PC-9 (cell line): Measurements from ENCODE around the gene ATP10B. TPM values are rescaled to one million over a fixed set of nuclear protein-coding genes. Genes with fewer than 3 reads are reported as not detected.

Experiments
- BruUV-seq: library from RNA; stranded (reverse); fragments of 400-500 nt; replicated peaks from 2 replicates; lab custom pipeline; 2021; lab: Mats Ljungman, UMichigan
- CTCF ChIA-PET: fragments of 300-600 bp; sonication (Branson Sonifier 250); formaldehyde crosslinking; loops from one replicate; lab custom pipeline; 2022; ENCODE audit warnings: antibody characterized with exemption; lab: Charles Lee
- POLR2A ChIA-PET: fragments of 300-600 bp; sonication (Branson Sonifier 250); formaldehyde crosslinking; loops from one replicate; lab custom pipeline; 2022; ENCODE audit warnings: antibody characterized with exemption; ENCODE audit not compliant: unreplicated experiment; lab: Charles Lee
- DNase-seq, 2 experiments: peaks; one replicate each; pipeline versions ENCODE4 v3.0.0 to v3.0.0-alpha.2; 2015 to 2022; ENCODE audit warnings: mixed read lengths in 1 of 2
- H2AFZ ChIP-seq: fragments of 200-600 bp; sonication (generic); 2 replicates; pipeline ENCODE4 v1.8.1; 2017; ENCODE audit warnings: antibody characterized with exemption
- H3F3A ChIP-seq: fragments of 200-600 bp; sonication (generic); 2 replicates; pipeline ENCODE4 v1.8.1; 2017; ENCODE audit warnings: antibody characterized with exemption, mild to moderate bottlenecking, low read depth; ENCODE audit not compliant: insufficient read depth
- H3K27ac ChIP-seq: fragments of 200-600 bp; sonication (generic); 2 replicates; pipeline ENCODE4 v1.6.1; 2016; ENCODE audit warnings: mixed run types
- H3K27me3 ChIP-seq: fragments of 200-600 bp; sonication (generic); 2 replicates; pipeline ENCODE4 v1.6.1; 2016; ENCODE audit warnings: low read depth, mixed run types; ENCODE audit not compliant: insufficient read depth
- H3K36me3 ChIP-seq: fragments of 200-600 bp; sonication (generic); 2 replicates; pipeline ENCODE4 v1.6.1; 2016; ENCODE audit warnings: low read depth, mixed run types
- H3K4me1 ChIP-seq: fragments of 200-600 bp; sonication (generic); replicated peaks from 2 replicates; pipeline ENCODE4 v1.6.1; 2016; ENCODE audit warnings: mixed run types; ENCODE audit not compliant: insufficient read depth
- H3K4me2 ChIP-seq: fragments of 200-600 bp; sonication (generic); 2 replicates; pipeline ENCODE4 v1.6.1; 2017; ENCODE audit warnings: mixed run types
- H3K4me3 ChIP-seq: fragments of 200-600 bp; sonication (generic); 2 replicates; pipeline ENCODE4 v1.6.1; 2016; ENCODE audit warnings: mixed run types
- H3K79me2 ChIP-seq: fragments of 200-600 bp; sonication (generic); 2 replicates; pipeline ENCODE4 v1.6.1; 2017; ENCODE audit warnings: low read depth, mixed run types
- H3K9me2 ChIP-seq: fragments of 200-600 bp; sonication (generic); 2 replicates; pipeline ENCODE4 v1.8.1; 2017; ENCODE audit warnings: mild to moderate bottlenecking; ENCODE audit not compliant: insufficient read depth
- H3K9me3 ChIP-seq: fragments of 200-600 bp; sonication (generic); 2 replicates; pipeline ENCODE4 v1.8.1; 2016; ENCODE audit warnings: low read depth; ENCODE audit not compliant: insufficient read depth
- H4K20me1 ChIP-seq: fragments of 200-600 bp; sonication (generic); 2 replicates; pipeline ENCODE4 v1.8.1; 2017; ENCODE audit not compliant: insufficient read depth
- CTCF ChIP-seq: fragments of 200-600 bp; sonication (generic); conservative IDR thresholded peaks from 2 replicates; pipeline ENCODE4 v1.6.1; 2017; ENCODE audit warnings: mixed run types, antibody characterized with exemption, mild to moderate bottlenecking, moderate library complexity
- EZH2 ChIP-seq: fragments of 200-600 bp; sonication (generic); IDR thresholded peaks from 2 replicates; pipeline ENCODE4 v1.8.0; 2017; ENCODE audit warnings: antibody characterized with exemption, low read depth
- intact Hi-C: fragments of 100-400 bp; cut with micrococcal nuclease; formaldehyde crosslinking; loops from one replicate; pipeline ENCODE4 v1.10.0; 2022; ENCODE audit not compliant: unreplicated experiment
- total RNA-seq: library from RNA; stranded (reverse); gene quantifications from 2 replicates; pipeline ENCODE4 v1.2.3, GENCODE V29; 2021

Gene ATP10B
- total RNA-seq, 1 experiment from 2014 or later = not detected

- Histone ChIP-seq H2AFZ (no peak overlapping the region), H3F3A (no peaks in the 10 kb centered on the region), H3K27ac (no peak overlapping the region), H3K4me1 (no peaks in the 10 kb centered on the region), H3K9me3 (no peaks in the 10 kb centered on the region), H3K4me2 (no peak overlapping the region), H4K20me1 (no peaks in the 10 kb centered on the region), H3K9me2 (no peaks in the 10 kb centered on the region), H3K36me3 (no peaks in the 10 kb centered on the region), H3K79me2 (no peaks in the 10 kb centered on the region), H3K4me3 (no peak overlapping the region), H3K27me3 (0 out of 2 replicates have a peak, but pooled peaks cover 6% of the 10 kb centered on the region)
- no peak for DNase-seq
- BruUV-seq = no TSS peak
- POLR2A ChIA-PET = no interaction called here
- TF ChIP-seq EZH2 = no peak
- TF ChIP-seq CTCF = no peak
- CTCF ChIA-PET = no interaction called here
- intact Hi-C loops = no loop called here
Measured at GRCh38 chr5:160637357-160638090, 214.5 kb downstream of the ATP10B start.

DNA sequence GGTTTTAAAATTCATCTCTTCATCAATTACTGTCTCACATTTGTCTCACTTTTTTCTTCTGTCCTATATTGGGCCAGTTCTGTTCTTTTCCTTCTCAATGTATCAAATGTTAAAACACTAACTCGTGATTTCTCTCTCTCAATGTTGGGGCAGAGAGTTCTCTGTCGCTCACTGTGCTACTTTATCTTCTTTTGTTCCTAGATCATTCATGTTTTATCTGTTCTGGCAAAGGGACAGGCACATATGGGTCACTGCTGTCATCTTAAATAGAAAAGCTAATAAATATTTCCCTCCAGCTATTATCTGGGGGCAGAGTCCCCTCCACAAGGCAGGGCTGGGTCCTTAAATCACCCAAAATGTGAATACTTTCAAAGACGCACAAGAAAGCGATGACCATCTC is 216.3 kb downstream of the ATP10B start:
- 0 out of 2 replicates have a peak, but pooled peaks cover 6% of the 10 kb centered on the region for H3K27me3 ChIP-seq
- no peak overlapping the region for H3K27ac ChIP-seq
- ChIA-PET POLR2A (no interaction called here), CTCF (interaction anchor here (0.6 kb wide), 1 partner anchor 1510 kb away, joined by 3 read pairs; no protein-coding TSS in a partner anchor)
- H3K36me3 ChIP-seq = no peaks in the 10 kb centered on the region
- TF ChIP-seq EZH2 (no peak), CTCF (no peak)
- H3K4me2 ChIP-seq = no peak overlapping the region
- intact Hi-C loops = no loop called here
- no peaks in the 10 kb centered on the region for H3K79me2 ChIP-seq
- H3K4me3 ChIP-seq = no peak overlapping the region
- H3K9me2 ChIP-seq = no peaks in the 10 kb centered on the region
- no peaks in the 10 kb centered on the region for H4K20me1 ChIP-seq
- no peak overlapping the region for H2AFZ ChIP-seq
- no peaks in the 10 kb centered on the region for H3F3A ChIP-seq
- H3K4me1 ChIP-seq = no peaks in the 10 kb centered on the region
- DNase-seq = no peak
- H3K9me3 ChIP-seq = no peaks in the 10 kb centered on the region
- BruUV-seq = no TSS peak

GRCh38 chr5:160635046-160635445 is 217.0 kb downstream of the ATP10B start:
- H3K9me2 ChIP-seq = no peaks in the 10 kb centered on the region
- no peak overlapping the region for H3K27ac ChIP-seq
- no peaks in the 10 kb centered on the region for H3K79me2 ChIP-seq
- no peak overlapping the region for H2AFZ ChIP-seq
- no peaks in the 10 kb centered on the region for H3K9me3 ChIP-seq
- ChIA-PET POLR2A (no interaction called here), CTCF (no interaction called here)
- TF ChIP-seq CTCF (no peak), EZH2 (no peak)
- no peak overlapping the region for H3K4me3 ChIP-seq
- BruUV-seq = no TSS peak
- DNase-seq = no peak
- intact Hi-C loops = no loop called here
- no peaks in the 10 kb centered on the region for H3F3A ChIP-seq
- 0 out of 2 replicates have a peak, but pooled peaks cover 6% of the 10 kb centered on the region for H3K27me3 ChIP-seq
- H3K4me1 ChIP-seq = no peaks in the 10 kb centered on the region
- H4K20me1 ChIP-seq = no peaks in the 10 kb centered on the region
- no peak overlapping the region for H3K4me2 ChIP-seq
- no peaks in the 10 kb centered on the region for H3K36me3 ChIP-seq
